Kasumi-1 (cell line): ENCODE measurements around the gene KLRC1.
"Not testable (repeated sequence)": the region's sequence is repeated elsewhere in the genome, so short reads cannot be mapped to it uniquely, and the experiment has no call there.

Source experiments
- DNase-seq, 2 experiments: peaks; one replicate each; lab custom pipeline; 2025; lab: John Stamatoyannopoulos, UW

KLRC1 gene

GRCh38 chr12:10420334-10420733 lies 32.8 kb downstream of the KLRC1 start, which contains the start of gene KLRC3:
TSS of gene KLRC3 (minus strand) at chr12:10420595. CDS start at chr12:10420550, 45 bp downstream.
- DNase-seq: not testable (repeated sequence)

GRCh38 chr12:10409392-10409791 lies 43.8 kb downstream of the KLRC1 start, which contains the start of gene KLRC4:
TSS of gene KLRC4 (minus strand) at chr12:10409757. CDS start at chr12:10409575, 182 bp downstream.
- peak; percentile 2 to 10 for DNase-seq

- DNase-seq: no peak
These were observed 44.3 kb downstream of the KLRC1 start for GRCh38 chr12:10408842-10409241.

- DNase-seq: peak; percentile 9 to 25
These were observed 46.5 kb downstream of the KLRC1 start for GRCh38 chr12:10406725-10407124.

GRCh38 chr12:10405294-10405693 lies 47.9 kb downstream of the KLRC1 start:
- no peak for DNase-seq

- DNase-seq: no peak
These were observed 48.4 kb downstream of the KLRC1 start for GRCh38 chr12:10404798-10405197.

GRCh38 chr12:10400829-10401228 lies 52.3 kb downstream of the KLRC1 start:
- DNase-seq: no peak

GRCh38 chr12:10398168-10398567 lies 55.0 kb downstream of the KLRC1 start:
- no peak for DNase-seq

- no peak for DNase-seq
These were observed 55.9 kb downstream of the KLRC1 start for GRCh38 chr12:10397296-10397695.

- DNase-seq: not testable (repeated sequence)
These were observed 57.0 kb downstream of the KLRC1 start for GRCh38 chr12:10396176-10396575.
